ENCODE data around the gene ZNF550.

DNA sequence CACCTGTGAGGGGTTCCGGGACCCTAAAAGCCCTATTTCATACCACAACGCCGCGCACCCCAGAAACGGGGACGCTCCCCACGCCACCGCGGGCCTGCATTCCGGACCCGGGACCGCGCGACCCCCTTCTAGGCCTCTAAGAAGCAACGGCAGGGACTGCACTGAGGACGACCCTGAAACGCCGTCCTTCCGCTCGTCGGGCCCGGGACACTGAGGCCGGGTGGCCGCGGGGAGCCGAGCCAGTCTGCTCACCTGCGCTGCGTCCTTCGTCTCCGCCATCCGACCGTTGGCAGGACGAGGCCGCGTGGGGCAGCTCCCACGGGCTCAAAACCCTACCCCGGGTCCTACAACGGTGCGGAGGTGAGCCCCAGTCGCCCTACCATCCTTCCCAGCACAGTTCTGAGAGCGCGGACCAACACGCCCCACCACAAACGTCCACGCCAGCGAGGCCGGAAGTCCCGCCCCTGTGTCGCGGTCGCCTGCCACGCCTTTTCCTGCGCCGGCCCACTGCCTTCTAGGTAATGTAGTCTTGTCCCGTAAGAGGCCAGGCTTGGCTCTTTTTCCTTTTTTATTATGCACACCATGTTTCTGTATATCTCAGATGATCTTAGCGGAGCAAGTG lies at the start of gene ZNF550:
- no peak for TF ChIP-seq CTCF (IDR thresholded peaks at IDR 0.05)
- TF ChIP-seq ZFX (IDR thresholded peaks at IDR 0.05; ENCODE audit: borderline replicate concordance) = no peak
